ENCODE results near the gene CTBP1.

The CTBP1 gene

DNA sequence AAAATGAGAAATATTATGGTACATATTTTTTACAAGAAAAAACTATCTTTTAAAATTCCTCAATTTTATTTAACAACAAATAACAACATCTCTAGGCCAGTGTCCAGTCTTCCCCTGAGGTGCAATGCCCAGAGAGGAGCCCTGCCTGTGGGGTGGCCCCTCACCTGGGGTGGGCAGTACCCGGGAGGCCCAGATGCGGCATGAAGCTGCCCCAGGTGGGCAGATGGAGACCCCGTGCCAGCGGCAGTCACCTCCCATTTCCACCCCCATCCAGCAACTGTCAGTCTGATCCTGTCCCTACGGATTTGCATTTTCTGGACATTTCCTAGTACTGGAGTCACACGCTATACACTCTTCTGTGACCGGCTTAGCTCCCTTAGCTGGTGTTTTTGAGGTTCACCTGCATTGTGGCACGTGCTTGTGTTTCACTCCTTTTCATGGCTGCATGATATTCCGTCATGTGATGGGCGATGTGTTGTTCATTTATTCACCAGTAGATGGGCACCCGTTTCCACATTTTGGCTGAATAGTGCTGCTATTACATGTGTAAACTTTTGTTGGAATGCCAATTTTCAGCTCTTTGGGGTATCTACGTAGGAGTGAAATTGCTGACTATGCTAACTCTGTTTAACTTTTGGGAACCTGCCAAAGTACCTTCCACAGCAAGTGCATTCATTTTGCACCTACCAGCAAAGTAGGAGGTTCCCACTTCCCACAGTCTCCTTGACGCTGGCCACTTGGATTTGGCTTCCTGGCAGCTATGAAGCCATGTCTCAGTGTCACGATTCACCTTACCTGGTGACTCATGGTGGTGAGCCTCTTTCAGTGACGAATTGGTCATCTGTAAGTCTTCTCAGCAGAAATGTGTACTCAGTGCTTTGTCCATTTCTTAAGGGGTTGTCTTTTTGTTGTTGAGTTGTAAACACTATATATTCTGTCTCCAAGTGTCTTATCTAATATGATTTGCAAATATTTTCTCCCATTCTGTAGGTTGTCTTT is 29.0 kb upstream of the CTBP1 start:
- Histone ChIP-seq H3K36me3 (ENCODE audit: control insufficient read depth, insufficient read depth, low read length, severe bottlenecking) (no peaks in the 10 kb centered on the region), H3K4me1 (ENCODE audit: control insufficient read depth, insufficient read depth, low read length) (no peaks in the 10 kb centered on the region), H3K27me3 (replicated peaks; ENCODE audit: control insufficient read depth, insufficient read depth, low read length) (peaks cover 2% of the 10 kb centered on the region), H3K4me3 (ENCODE audit: low read length) (no peak overlapping the region), H3K9me3 (ENCODE audit: control insufficient read depth, low read length) (no peaks in the 10 kb centered on the region), H3K9ac (ENCODE audit: low read length) (no peak overlapping the region)
- DNase-seq (ENCODE audit: low read depth) = no peak

DNA sequence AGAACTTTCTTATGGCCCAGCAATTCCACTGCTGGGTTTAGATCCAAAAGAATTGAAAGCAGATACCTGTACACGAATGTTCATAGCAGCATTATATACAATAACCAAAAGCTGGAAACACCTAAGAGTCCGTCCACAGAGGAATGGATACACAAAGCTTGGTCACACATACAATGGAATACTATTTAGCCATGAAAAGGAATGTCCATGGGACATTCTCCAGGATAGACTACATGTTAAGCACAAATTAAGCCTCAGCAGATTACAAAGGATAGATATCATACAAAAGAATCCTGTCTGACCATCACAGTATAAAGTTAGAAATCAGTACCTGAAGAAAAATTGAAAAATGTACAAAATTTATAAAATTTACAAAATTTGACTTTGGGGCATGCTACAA is 28.1 kb upstream of the CTBP1 start:
- DNase-seq (ENCODE audit: low read depth) = no peak
- H3K4me1 ChIP-seq (ENCODE audit: control insufficient read depth, insufficient read depth, low read length) = no peaks in the 10 kb centered on the region
- no peak overlapping the region for H3K9ac ChIP-seq (ENCODE audit: low read length)
- H3K4me3 ChIP-seq (ENCODE audit: low read length) = no peak overlapping the region
- H3K27me3 ChIP-seq (replicated peaks; ENCODE audit: control insufficient read depth, insufficient read depth, low read length) = peaks cover 2% of the 10 kb centered on the region
- no peaks in the 10 kb centered on the region for H3K9me3 ChIP-seq (ENCODE audit: control insufficient read depth, low read length)
- H3K36me3 ChIP-seq (ENCODE audit: control insufficient read depth, insufficient read depth, low read length, severe bottlenecking) = no peaks in the 10 kb centered on the region

DNA sequence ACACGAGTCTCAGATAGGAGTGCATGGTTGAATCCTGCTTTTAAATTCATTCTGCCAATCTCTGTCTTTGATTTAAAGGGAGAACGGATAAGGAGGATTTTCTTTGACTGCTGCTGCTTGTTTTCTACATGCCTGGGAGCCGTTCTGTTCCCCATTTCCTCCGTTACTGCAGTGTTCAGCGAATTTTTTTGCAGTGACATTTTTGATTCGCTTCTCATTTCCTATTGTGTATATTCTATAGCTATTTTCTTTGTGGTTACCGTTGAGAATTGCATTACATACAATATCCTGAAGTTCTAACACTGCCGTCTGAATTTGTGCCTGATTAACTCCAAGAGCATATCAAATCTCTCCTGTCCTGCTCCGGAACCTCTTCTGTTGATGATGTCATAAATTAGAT is 25.9 kb upstream of the CTBP1 start:
- Histone ChIP-seq H3K4me1 (ENCODE audit: control insufficient read depth, insufficient read depth, low read length) (no peaks in the 10 kb centered on the region), H3K9ac (ENCODE audit: low read length) (no peak overlapping the region), H3K9me3 (ENCODE audit: control insufficient read depth, low read length) (peaks cover 3% of the 10 kb centered on the region), H3K36me3 (ENCODE audit: control insufficient read depth, insufficient read depth, low read length, severe bottlenecking) (no peaks in the 10 kb centered on the region), H3K4me3 (ENCODE audit: low read length) (no peak overlapping the region), H3K27me3 (replicated peaks; ENCODE audit: control insufficient read depth, insufficient read depth, low read length) (peaks cover 2% of the 10 kb centered on the region)
- no peak for DNase-seq (ENCODE audit: low read depth)

DNA sequence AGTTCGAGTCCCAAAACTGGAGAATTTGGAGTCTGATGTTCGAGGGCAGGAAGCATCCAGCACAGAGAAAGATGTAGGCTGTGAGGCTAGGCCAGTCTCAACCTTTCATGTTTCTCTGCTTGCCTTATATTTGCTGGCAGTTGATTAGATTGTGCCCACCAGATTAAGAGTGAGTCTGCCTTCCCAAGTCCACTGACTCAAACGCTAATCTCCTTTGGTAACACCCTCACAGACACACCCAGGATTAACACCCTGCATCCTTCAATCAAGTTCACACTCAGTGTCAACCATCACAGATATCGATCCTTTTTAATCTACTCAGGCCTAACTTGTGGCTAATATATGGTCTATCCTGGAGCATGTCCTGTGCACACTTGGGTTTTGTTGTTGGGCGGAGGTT is 22.8 kb upstream of the CTBP1 start:
- Histone ChIP-seq H3K9me3 (ENCODE audit: control insufficient read depth, low read length) (peaks cover 13% of the 10 kb centered on the region), H3K27me3 (replicated peaks; ENCODE audit: control insufficient read depth, insufficient read depth, low read length) (peaks cover 2% of the 10 kb centered on the region), H3K36me3 (ENCODE audit: control insufficient read depth, insufficient read depth, low read length, severe bottlenecking) (no peaks in the 10 kb centered on the region), H3K4me1 (ENCODE audit: control insufficient read depth, insufficient read depth, low read length) (no peaks in the 10 kb centered on the region), H3K4me3 (ENCODE audit: low read length) (no peak overlapping the region), H3K9ac (ENCODE audit: low read length) (no peak overlapping the region)
- no peak for DNase-seq (ENCODE audit: low read depth)

DNA sequence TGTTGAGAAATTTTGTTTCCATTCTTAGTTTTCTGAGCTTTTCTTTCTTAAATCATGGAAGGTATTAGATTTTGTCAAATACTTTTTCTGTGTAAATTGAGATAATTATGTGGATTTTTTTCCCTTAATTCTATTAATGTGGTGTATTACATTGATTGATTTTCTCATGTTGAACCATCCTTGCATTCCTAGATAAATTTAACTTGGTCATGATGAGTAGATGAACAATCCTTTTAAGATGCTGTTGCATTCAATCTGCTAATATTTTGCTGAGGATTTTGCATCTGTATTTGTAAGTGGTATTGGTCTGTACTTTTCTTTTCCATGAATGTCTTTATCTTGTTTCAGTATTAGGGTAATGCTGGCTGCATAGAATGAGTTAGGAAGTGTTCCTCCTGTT is 20.3 kb upstream of the CTBP1 start:
- Histone ChIP-seq H3K4me1 (ENCODE audit: control insufficient read depth, insufficient read depth, low read length) (no peaks in the 10 kb centered on the region), H3K9ac (ENCODE audit: low read length) (no peak overlapping the region), H3K36me3 (ENCODE audit: control insufficient read depth, insufficient read depth, low read length, severe bottlenecking) (no peaks in the 10 kb centered on the region), H3K27me3 (replicated peaks; ENCODE audit: control insufficient read depth, insufficient read depth, low read length) (no peaks in the 10 kb centered on the region), H3K4me3 (ENCODE audit: low read length) (no peak overlapping the region), H3K9me3 (ENCODE audit: control insufficient read depth, low read length) (peaks cover 13% of the 10 kb centered on the region)
- no peak for DNase-seq (ENCODE audit: low read depth)

DNA sequence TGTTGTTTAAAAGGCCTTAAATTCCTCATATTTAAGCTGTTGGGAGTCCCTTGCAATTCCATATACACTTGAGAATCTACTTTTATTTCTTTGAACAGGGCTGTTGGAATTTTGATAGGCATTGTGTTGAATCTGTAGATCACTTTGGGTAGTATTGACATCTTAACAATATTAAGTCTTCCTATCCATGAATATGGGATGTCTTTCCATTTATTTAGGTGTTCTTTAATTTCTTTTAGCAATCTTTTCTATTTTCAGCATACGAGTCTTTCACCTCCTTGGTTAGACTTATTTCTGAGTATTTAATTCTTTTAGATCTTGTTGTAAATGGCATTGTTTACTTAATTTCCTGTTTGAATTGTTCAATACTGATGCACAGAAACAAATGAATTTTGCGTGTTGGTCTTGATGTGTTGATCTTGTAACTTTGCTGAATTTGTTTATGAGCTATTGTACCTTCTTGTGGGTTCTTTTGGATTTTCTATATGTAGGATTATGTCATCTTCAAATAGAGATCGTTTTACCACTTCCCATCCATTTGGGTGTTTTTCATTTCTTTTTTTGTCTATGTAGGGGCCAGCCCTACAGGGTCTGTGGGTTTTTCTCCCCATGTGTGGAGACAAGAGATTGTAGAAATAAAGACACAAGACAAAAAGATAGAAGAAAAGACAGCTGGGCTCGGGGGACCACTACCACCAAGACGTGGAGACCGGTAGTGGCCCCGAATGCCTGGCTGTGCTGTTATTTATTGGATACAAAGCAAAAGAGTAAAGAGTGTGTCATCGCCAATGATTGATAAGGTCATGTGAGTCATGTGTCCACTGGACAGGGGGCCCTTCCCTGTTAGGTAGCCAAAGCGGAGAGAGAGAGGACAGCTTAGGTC is 18.2 kb upstream of the CTBP1 start:
- no peak for DNase-seq (ENCODE audit: low read depth)
- no peaks in the 10 kb centered on the region for H3K36me3 ChIP-seq (ENCODE audit: control insufficient read depth, insufficient read depth, low read length, severe bottlenecking)
- no peaks in the 10 kb centered on the region for H3K4me1 ChIP-seq (ENCODE audit: control insufficient read depth, insufficient read depth, low read length)

DNA sequence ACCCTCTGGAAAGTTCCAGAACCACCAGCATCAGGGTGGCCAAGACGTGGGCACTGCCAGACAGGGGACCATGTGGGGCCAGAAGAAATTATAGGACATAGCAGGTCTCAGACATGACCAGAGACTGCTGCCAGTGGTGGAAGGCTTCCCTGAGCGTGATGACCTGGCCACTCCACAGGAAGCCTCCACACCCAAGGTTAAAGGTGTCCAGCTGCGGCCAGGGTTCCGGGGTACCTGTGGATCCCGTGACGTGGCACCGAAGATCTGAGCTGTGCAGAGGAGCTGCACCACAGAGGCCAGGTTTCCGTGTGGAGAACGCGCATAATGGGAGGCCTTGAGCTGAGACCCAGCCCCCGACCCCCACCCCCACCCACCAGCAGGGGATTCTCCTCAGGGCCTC is 16.4 kb upstream of the CTBP1 start:
- no peaks in the 10 kb centered on the region for H3K4me1 ChIP-seq (ENCODE audit: control insufficient read depth, insufficient read depth, low read length)
- H3K9ac ChIP-seq (ENCODE audit: low read length) = no peak overlapping the region

More for the DNA sequence above, 18.2 kb upstream of the CTBP1 start:
- Histone ChIP-seq H3K27me3 (replicated peaks; ENCODE audit: control insufficient read depth, insufficient read depth, low read length) (no peaks in the 10 kb centered on the region), H3K9ac (ENCODE audit: low read length) (no peak overlapping the region), H3K4me3 (ENCODE audit: low read length) (no peak overlapping the region), H3K9me3 (ENCODE audit: control insufficient read depth, low read length) (peaks cover 13% of the 10 kb centered on the region)

DNA sequence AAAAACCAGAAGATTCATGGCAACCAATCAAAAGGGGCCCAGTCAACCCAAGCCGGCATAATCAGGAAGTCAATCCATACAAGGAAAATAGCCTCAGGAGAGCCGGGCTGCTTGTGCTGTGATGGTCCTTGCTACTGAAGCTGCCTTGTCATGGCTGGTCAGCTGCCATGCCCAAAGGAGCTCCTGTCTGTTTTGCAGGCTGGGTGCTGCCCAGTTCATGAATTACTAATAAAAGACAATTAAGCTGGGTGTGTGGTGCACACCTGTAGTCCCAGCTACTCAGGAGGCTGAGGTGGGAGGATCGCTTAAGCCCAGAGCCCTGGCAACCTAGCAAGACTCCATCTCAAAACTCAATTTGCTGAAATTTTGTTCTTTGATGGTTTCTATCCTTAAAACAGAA is 16.0 kb upstream of the CTBP1 start:
- H3K9ac ChIP-seq (ENCODE audit: low read length) = no peak overlapping the region
- no peaks in the 10 kb centered on the region for H3K27me3 ChIP-seq (replicated peaks; ENCODE audit: control insufficient read depth, insufficient read depth, low read length)
- no peaks in the 10 kb centered on the region for H3K36me3 ChIP-seq (ENCODE audit: control insufficient read depth, insufficient read depth, low read length, severe bottlenecking)
- no peaks in the 10 kb centered on the region for H3K4me1 ChIP-seq (ENCODE audit: control insufficient read depth, insufficient read depth, low read length)
- H3K9me3 ChIP-seq (ENCODE audit: control insufficient read depth, low read length) = peaks cover 11% of the 10 kb centered on the region
- no peak for DNase-seq (ENCODE audit: low read depth)
- no peak overlapping the region for H3K4me3 ChIP-seq (ENCODE audit: low read length)

More for the DNA sequence above, 16.4 kb upstream of the CTBP1 start:
- no peak for DNase-seq (ENCODE audit: low read depth)
- Histone ChIP-seq H3K9me3 (ENCODE audit: control insufficient read depth, low read length) (peaks cover 13% of the 10 kb centered on the region), H3K27me3 (replicated peaks; ENCODE audit: control insufficient read depth, insufficient read depth, low read length) (no peaks in the 10 kb centered on the region), H3K36me3 (ENCODE audit: control insufficient read depth, insufficient read depth, low read length, severe bottlenecking) (no peaks in the 10 kb centered on the region), H3K4me3 (ENCODE audit: low read length) (no peak overlapping the region)

DNA sequence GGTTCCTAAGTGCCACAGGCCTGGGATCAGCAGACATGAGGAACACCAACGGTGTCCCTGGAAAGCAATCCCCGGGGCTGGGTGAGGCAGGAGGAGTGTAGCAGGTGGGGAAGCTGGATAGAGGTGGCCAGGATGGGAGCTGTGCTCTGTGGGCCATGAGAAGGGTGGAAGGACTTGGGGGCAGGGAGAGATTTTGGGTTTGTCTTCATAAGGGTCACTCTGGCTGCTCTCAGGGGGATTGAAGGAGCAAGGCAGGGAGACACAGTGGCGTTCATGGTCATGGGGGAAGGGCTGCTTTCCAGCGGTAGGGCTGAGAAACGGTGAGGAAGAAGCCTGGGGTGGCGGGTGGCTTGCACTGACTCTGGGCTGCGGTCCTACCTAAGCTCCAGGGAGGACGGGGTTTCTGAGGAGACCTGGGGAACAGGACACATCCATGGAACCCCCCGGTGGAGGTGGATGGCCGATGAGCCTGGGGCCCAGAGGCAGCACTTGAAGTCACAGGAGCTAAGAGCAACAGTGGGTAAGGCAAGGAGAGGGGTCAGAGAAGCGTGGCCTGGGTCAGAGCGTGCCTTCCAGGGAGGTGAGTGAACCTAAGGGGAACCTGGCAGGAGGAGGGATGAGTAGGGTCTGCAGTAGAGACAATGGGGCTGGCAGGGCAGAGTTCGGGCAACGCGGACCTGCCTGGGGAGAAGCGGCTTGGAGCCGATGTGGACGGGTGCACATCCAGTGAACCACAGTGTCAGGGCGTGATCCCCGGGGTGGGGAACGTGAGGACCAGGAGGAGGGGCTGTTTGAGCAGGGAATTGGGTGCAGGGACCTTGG is 12.4 kb upstream of the CTBP1 start:
- H3K27me3 ChIP-seq (replicated peaks; ENCODE audit: control insufficient read depth, insufficient read depth, low read length) = no peaks in the 10 kb centered on the region
- no peak for DNase-seq (ENCODE audit: low read depth)
- H3K4me3 ChIP-seq (ENCODE audit: low read length) = no peak overlapping the region
- peaks cover 20% of the 10 kb centered on the region for H3K9me3 ChIP-seq (ENCODE audit: control insufficient read depth, low read length)
- no peak overlapping the region for H3K9ac ChIP-seq (ENCODE audit: low read length)
- no peaks in the 10 kb centered on the region for H3K36me3 ChIP-seq (ENCODE audit: control insufficient read depth, insufficient read depth, low read length, severe bottlenecking)
- H3K4me1 ChIP-seq (ENCODE audit: control insufficient read depth, insufficient read depth, low read length) = no peaks in the 10 kb centered on the region

DNA sequence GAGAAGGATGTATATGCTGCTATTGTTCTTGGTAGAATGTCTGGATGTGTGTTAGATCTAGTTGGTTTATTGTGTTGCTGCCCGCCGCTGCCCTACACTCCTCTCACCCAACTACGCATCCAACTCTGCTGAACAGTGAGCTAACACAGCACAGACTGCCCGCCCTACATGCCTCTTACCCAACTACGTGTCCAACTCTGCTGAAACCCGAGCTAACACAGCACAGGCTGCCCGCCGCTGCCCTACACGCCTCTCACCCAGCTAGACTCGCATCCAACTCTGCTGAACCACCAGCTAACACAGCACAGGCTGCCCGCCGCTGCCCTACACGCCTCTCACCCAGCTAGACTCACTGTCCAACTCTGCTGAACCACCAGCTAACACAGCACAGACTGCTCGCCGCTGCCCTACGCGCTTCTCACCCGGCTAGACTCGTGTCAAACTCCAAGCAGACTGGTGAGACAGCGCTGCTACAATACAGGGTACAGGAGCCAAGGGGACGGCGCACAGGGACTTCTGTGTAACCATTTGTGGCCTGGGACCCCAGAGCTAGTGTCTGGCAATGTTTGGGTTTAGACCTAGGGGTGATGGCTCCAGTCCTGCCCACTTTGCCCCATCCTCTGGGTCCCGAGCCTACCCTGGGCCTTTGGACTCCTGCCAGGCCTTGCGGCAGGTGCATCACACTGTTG is 11.6 kb upstream of the CTBP1 start:
- H3K36me3 ChIP-seq (ENCODE audit: control insufficient read depth, insufficient read depth, low read length, severe bottlenecking) = no peaks in the 10 kb centered on the region
- no peaks in the 10 kb centered on the region for H3K4me1 ChIP-seq (ENCODE audit: control insufficient read depth, insufficient read depth, low read length)
- DNase-seq (ENCODE audit: low read depth) = no peak
- H3K9me3 ChIP-seq (ENCODE audit: control insufficient read depth, low read length) = peaks cover 27% of the 10 kb centered on the region
- no peak overlapping the region for H3K4me3 ChIP-seq (ENCODE audit: low read length)
- H3K9ac ChIP-seq (ENCODE audit: low read length) = no peak overlapping the region
- no peaks in the 10 kb centered on the region for H3K27me3 ChIP-seq (replicated peaks; ENCODE audit: control insufficient read depth, insufficient read depth, low read length)
